ENCODE data around the gene ZNF789. TPM values are rescaled to one million over a fixed set of nuclear protein-coding genes. Genes with fewer than 3 reads are reported as not detected.

The ZNF789 gene
- total and polyA plus RNA-seq, 10 of the 15 experiments (the other 5 are each of a cell fraction or from before 2014, with no cell fraction given): 5.6 to 44.6 (median 21.3) TPM

- H3K79me2 ChIP-seq (ENCODE audit: control insufficient read depth, insufficient read depth, low read length): peaks cover 50% of the 10 kb centered on the region
- intact Hi-C loops (cut with micrococcal nuclease; ENCODE audit: unreplicated experiment) (no loop called here), in situ Hi-C loops (cut with MboI) (no loop called here)
- peaks cover 8 to 23% of the 10 kb centered on the region in 2 experiments for H3K36me3 ChIP-seq (ENCODE audit: control insufficient read depth in 2 of 2, insufficient read depth in 2 of 2, low read length in 1 of 2)
- peak overlapping the region; percentile 95 for H3K4me3 ChIP-seq
- no peaks in the 10 kb centered on the region for H3K4me1 ChIP-seq (ENCODE audit: control insufficient read depth, insufficient read depth, low read length)
- ChIA-PET RAD21 (ENCODE audit: unreplicated experiment) (interaction anchor here (1.0 kb wide), 1 partner anchor 25 kb away, joined by 3 read pairs; no protein-coding TSS in a partner anchor), CTCF (interaction anchor here (0.7 to 1.1 kb wide), 2 partner anchors 11 to 200 kb away, joined by 3 to 4 read pairs; no protein-coding TSS in a partner anchor), POLR2A (interaction anchor here (0.6 to 1.4 kb wide), 5 partner anchors 8 to 882 kb away, joined by 3 to 4 read pairs (median 3); no protein-coding TSS in a partner anchor), SMC1A (ENCODE audit: uncharacterized antibody, unreplicated experiment) (interaction anchor here (0.9 to 1.4 kb wide), 2 partner anchors 8 to 9 kb away, joined by 3 read pairs; no protein-coding TSS in a partner anchor)
- H3K27me3 ChIP-seq (replicated peaks in 1 of 2; ENCODE audit: control insufficient read depth in 2 of 2, insufficient read depth in 2 of 2, low read length in 1 of 2): no peaks in the 10 kb centered on the region
- FAIRE-seq (no peak), ATAC-seq (no peak), DNase-seq (ENCODE audit: low read depth, low spot score) (no peak)
- WGBS (ENCODE audit: insufficient coverage, insufficient replicate concordance, low lambda C conversion rate, missing lambda C conversion rate): 26% methylated on average over 11 of the region's 11 CpGs
- TF ChIP-seq POLR2A (IDR thresholded peaks at IDR 0.05; ENCODE audit: low read depth, low read length): peak; percentile 40; the same call in 1 of the 2 replicates
- no peak for TF ChIP-seq FOS (IDR thresholded peaks at IDR 0.05; ENCODE audit: borderline replicate concordance, extremely low read depth, insufficient read length)
- peaks cover 20% of the 10 kb centered on the region for H3K9me3 ChIP-seq (replicated peaks; ENCODE audit: control insufficient read depth, insufficient read depth, low read length)
- H4K20me1 ChIP-seq (ENCODE audit: control insufficient read depth, insufficient read depth): no peaks in the 10 kb centered on the region
- peak overlapping the region; percentile 2; the same call in 1 of the 2 replicates for H3K27ac ChIP-seq (ENCODE audit: control insufficient read depth, insufficient read depth)
- H2AFZ ChIP-seq (ENCODE audit: control insufficient read depth, low read depth, low read length): no peak overlapping the region
- H3K9ac ChIP-seq (ENCODE audit: control insufficient read depth, insufficient read depth, low read length): peak overlapping the region; percentile 94
- BruUV-seq (replicated peaks): no TSS peak
- H3K4me2 ChIP-seq (ENCODE audit: control insufficient read depth, insufficient read depth): peak overlapping the region; percentile 94
Observed at GRCh38 chr7:99498546-99498944, 25.9 kb downstream of the ZNF789 start.

- intact Hi-C loops (cut with micrococcal nuclease; ENCODE audit: unreplicated experiment): no loop called here
- H3K79me2 ChIP-seq (ENCODE audit: control insufficient read depth, insufficient read depth, low read length): peaks cover 44% of the 10 kb centered on the region
- peak overlapping the region; percentile 68; the same call in 1 of the 2 replicates for H3K4me2 ChIP-seq (ENCODE audit: control insufficient read depth, insufficient read depth)
- ATAC-seq: peak; percentile 34
- no peak for FAIRE-seq
- CTCF ChIA-PET: interaction anchor here (0.7 to 1.2 kb wide), 3 partner anchors 16 to 201 kb away, joined by 3 read pairs; no protein-coding TSS in a partner anchor
- BruUV-seq (replicated peaks): no TSS peak
- H3K36me3 ChIP-seq (ENCODE audit: control insufficient read depth in 2 of 2, insufficient read depth in 2 of 2, low read length in 1 of 2): peaks cover under 1 to 15% of the 10 kb centered on the region in 2 experiments; a peak in 2 of 4 replicates
- H3K9me3 ChIP-seq (replicated peaks; ENCODE audit: control insufficient read depth, insufficient read depth, low read length): peaks cover 12% of the 10 kb centered on the region; the same call in 2 of the 3 replicates
- no peaks in the 10 kb centered on the region for H4K20me1 ChIP-seq (ENCODE audit: control insufficient read depth, insufficient read depth)
- POLR2A ChIA-PET: interaction anchor here (0.6 to 2.3 kb wide), 4 partner anchors 11 to 90 kb away, joined by 3 to 15 read pairs (median 8); partner anchors contain the start of genes BUD31 and ZNF655
- TF ChIP-seq POLR2AphosphoS2 (IDR thresholded peaks at IDR 0.05; ENCODE audit: low read depth, low read length) (no peak), SPI1 (IDR thresholded peaks at IDR 0.05; ENCODE audit: borderline replicate concordance, insufficient read depth, low read depth, low read length) (peak; percentile 19; the same call in 1 of the 2 replicates), ETV6 (conservative IDR thresholded peaks at IDR 0.05 in 1 of 2, IDR thresholded peaks at IDR 0.05 in 1 of 2; ENCODE audit: borderline replicate concordance in 1 of 2, low read depth in 1 of 2) (peak in 1 of 2 experiments; percentile 34; a peak in 1 of 4 replicates), GATAD2B (conservative IDR thresholded peaks at IDR 0.05; ENCODE audit: low read depth) (no peak), RCOR1 (conservative IDR thresholded peaks at IDR 0.05; ENCODE audit: low read depth, low read length) (no peak), MTA3 (IDR thresholded peaks at IDR 0.05; ENCODE audit: borderline replicate concordance, low read length) (0 out of 2 replicates have a peak, but pooled peaks have one; percentile 11), MAX (IDR thresholded peaks at IDR 0.05; ENCODE audit: low read depth, low read length) (no peak), ZBED1 (IDR thresholded peaks at IDR 0.05; ENCODE audit: borderline replicate concordance) (no peak), ZBTB40 (IDR thresholded peaks at IDR 0.05; ENCODE audit: borderline replicate concordance) (no peak), WRNIP1 (IDR thresholded peaks at IDR 0.05; ENCODE audit: borderline replicate concordance, low read depth, low read length) (no peak)
- peak overlapping the region; percentile 95 for H3K4me3 ChIP-seq
- SMC1A ChIA-PET (ENCODE audit: uncharacterized antibody, unreplicated experiment): interaction anchor here (1.4 kb wide), 1 partner anchor 9 kb away, joined by 3 read pairs; no protein-coding TSS in a partner anchor
- peak overlapping the region; percentile 88 for H2AFZ ChIP-seq (ENCODE audit: control insufficient read depth, low read depth, low read length)
- DNase-seq (ENCODE audit: low read depth, low spot score): no peak
- H3K27ac ChIP-seq (ENCODE audit: control insufficient read depth, insufficient read depth): peak overlapping the region; percentile 92
- in situ Hi-C loops (cut with MboI): no loop called here
- H3K4me1 ChIP-seq (ENCODE audit: control insufficient read depth, insufficient read depth, low read length): no peaks in the 10 kb centered on the region
- WGBS (ENCODE audit: insufficient coverage, insufficient replicate concordance, low lambda C conversion rate, missing lambda C conversion rate): 0% methylated on average over 14 of the region's 14 CpGs
- RAD21 ChIA-PET (ENCODE audit: unreplicated experiment): interaction anchor here (1.3 to 1.4 kb wide), 2 partner anchors 34 to 91 kb away, joined by 3 to 5 read pairs; partner anchors contain the start of genes ATP5MF, BUD31 and PDAP1
- H3K9ac ChIP-seq (ENCODE audit: control insufficient read depth, insufficient read depth, low read length): peak overlapping the region; percentile 94
- no peaks in the 10 kb centered on the region for H3K27me3 ChIP-seq (replicated peaks in 1 of 2; ENCODE audit: control insufficient read depth in 2 of 2, insufficient read depth in 2 of 2, low read length in 1 of 2)
Observed at GRCh38 chr7:99499371-99499720, 26.7 kb downstream of the ZNF789 start.
